ENCODE data around the gene EPC1. TPM values are rescaled to one million over a fixed set of nuclear protein-coding genes. Genes with fewer than 3 reads are reported as not detected.
"Not testable (repeated sequence)": the region's sequence is repeated elsewhere in the genome, so short reads cannot be mapped to it uniquely, and the experiment has no call there.

The EPC1 gene
- total RNA-seq, 1 experiment from 2014 or later: 36.6 TPM

GRCh38 chr10:32232378-32232777 is 114.6 kb downstream of the EPC1 start:
- Histone ChIP-seq H3K9me3 (0 out of 2 replicates have a peak, but pooled peaks cover 6% of the 10 kb centered on the region), H3K4me1 (no peaks in the 10 kb centered on the region; the same call in 1 of the 2 replicates), H3K27me3 (replicated peaks; ENCODE audit: control insufficient read depth, insufficient read depth, low read length) (no peaks in the 10 kb centered on the region), H3K36me3 (ENCODE audit: control insufficient read depth, insufficient read depth, low read length) (no peaks in the 10 kb centered on the region), H3K4me3 (ENCODE audit: low read depth, low read length) (no peak overlapping the region)
- DNase-seq: peak; percentile 56 to 64
- POLR2A ChIA-PET: no interaction called here
- Mint-ChIP-seq H3K27ac (ENCODE audit: unreplicated experiment) (no peak overlapping the region), H3K9me3 (ENCODE audit: unreplicated experiment) (peaks cover 16% of the 10 kb centered on the region), H3K27me3 (ENCODE audit: insufficient read depth, unreplicated experiment) (no peaks in the 10 kb centered on the region), H3K36me3 (ENCODE audit: insufficient read depth, unreplicated experiment) (no peaks in the 10 kb centered on the region), H3K4me1 (ENCODE audit: low read depth, unreplicated experiment) (no peaks in the 10 kb centered on the region), H3K4me3 (ENCODE audit: unreplicated experiment) (no peak overlapping the region)
- CTCF ChIA-PET: no interaction called here
- no TSS peak for BruUV-seq (replicated peaks)
- intact Hi-C loops (cut with micrococcal nuclease; ENCODE audit: unreplicated experiment): no loop called here
- no peak for TF ChIP-seq CTCF (IDR thresholded peaks at IDR 0.05; ENCODE audit: insufficient read depth in 1 of 2, low read depth in 1 of 2, low read length in 1 of 2, severe bottlenecking in 1 of 2, unreplicated experiment in 1 of 2)

GRCh38 chr10:32229788-32230187 is 117.2 kb downstream of the EPC1 start:
- H3K27me3 Mint-ChIP-seq (ENCODE audit: insufficient read depth, unreplicated experiment); BruUV-seq (replicated peaks); H3K36me3 Mint-ChIP-seq (ENCODE audit: insufficient read depth, unreplicated experiment); H3K4me1 ChIP-seq; DNase-seq; H3K4me3 ChIP-seq (ENCODE audit: low read depth, low read length); H3K9me3 ChIP-seq; H3K27ac Mint-ChIP-seq (ENCODE audit: unreplicated experiment); intact Hi-C loops (cut with micrococcal nuclease; ENCODE audit: unreplicated experiment); H3K36me3 ChIP-seq (ENCODE audit: control insufficient read depth, insufficient read depth, low read length); H3K4me1 Mint-ChIP-seq (ENCODE audit: low read depth, unreplicated experiment); POLR2A ChIA-PET; H3K27me3 ChIP-seq (replicated peaks; ENCODE audit: control insufficient read depth, insufficient read depth, low read length); H3K4me3 Mint-ChIP-seq (ENCODE audit: unreplicated experiment): not testable (repeated sequence)
- H3K9me3 Mint-ChIP-seq (ENCODE audit: unreplicated experiment): peaks cover 18% of the 10 kb centered on the region
- CTCF ChIA-PET: interaction anchor here (0.7 kb wide), 1 partner anchor 18 kb away, joined by 4 read pairs; no protein-coding TSS in a partner anchor

- H3K36me3 ChIP-seq (ENCODE audit: control insufficient read depth, insufficient read depth, low read length): no peaks in the 10 kb centered on the region
- intact Hi-C loops (cut with micrococcal nuclease; ENCODE audit: unreplicated experiment): no loop called here
- H3K4me1 ChIP-seq: no peaks in the 10 kb centered on the region; the same call in 1 of the 2 replicates
- H3K27me3 ChIP-seq (replicated peaks; ENCODE audit: control insufficient read depth, insufficient read depth, low read length): no peaks in the 10 kb centered on the region
- Mint-ChIP-seq H3K4me1 (ENCODE audit: low read depth, unreplicated experiment) (no peaks in the 10 kb centered on the region), H3K4me3 (ENCODE audit: unreplicated experiment) (no peak overlapping the region), H3K36me3 (ENCODE audit: insufficient read depth, unreplicated experiment) (peaks cover 2% of the 10 kb centered on the region), H3K27ac (ENCODE audit: unreplicated experiment) (no peak overlapping the region), H3K27me3 (ENCODE audit: insufficient read depth, unreplicated experiment) (no peaks in the 10 kb centered on the region), H3K9me3 (ENCODE audit: unreplicated experiment) (peaks cover 12% of the 10 kb centered on the region)
- H3K4me3 ChIP-seq (ENCODE audit: low read depth, low read length): no peak overlapping the region
- ChIA-PET CTCF (interaction anchor here (0.7 kb wide), 1 partner anchor 17 kb away, joined by 4 read pairs; no protein-coding TSS in a partner anchor), POLR2A (no interaction called here)
- TF ChIP-seq CTCF (IDR thresholded peaks at IDR 0.05; ENCODE audit: insufficient read depth in 1 of 2, low read depth in 1 of 2, low read length in 1 of 2, severe bottlenecking in 1 of 2, unreplicated experiment in 1 of 2): no peak
- BruUV-seq (replicated peaks): no TSS peak
- no peak for DNase-seq
- no peaks in the 10 kb centered on the region for H3K9me3 ChIP-seq
Measured at GRCh38 chr10:32229170-32229569, 117.8 kb downstream of the EPC1 start.

- H3K4me1 ChIP-seq: no peaks in the 10 kb centered on the region; the same call in 1 of the 2 replicates
- intact Hi-C loops (cut with micrococcal nuclease; ENCODE audit: unreplicated experiment): no loop called here
- BruUV-seq (replicated peaks): no TSS peak
- CTCF ChIA-PET: interaction anchor here (0.7 kb wide), 1 partner anchor 17 kb away, joined by 6 read pairs; no protein-coding TSS in a partner anchor
- POLR2A ChIA-PET: no interaction called here
- no peak overlapping the region for H3K4me3 ChIP-seq (ENCODE audit: low read depth, low read length)
- H3K36me3 ChIP-seq (ENCODE audit: control insufficient read depth, insufficient read depth, low read length): no peaks in the 10 kb centered on the region
- Mint-ChIP-seq H3K9me3 (ENCODE audit: unreplicated experiment) (peaks cover 14% of the 10 kb centered on the region), H3K36me3 (ENCODE audit: insufficient read depth, unreplicated experiment) (peaks cover 5% of the 10 kb centered on the region), H3K27me3 (ENCODE audit: insufficient read depth, unreplicated experiment) (no peaks in the 10 kb centered on the region), H3K4me3 (ENCODE audit: unreplicated experiment) (no peak overlapping the region), H3K27ac (ENCODE audit: unreplicated experiment) (no peak overlapping the region), H3K4me1 (ENCODE audit: low read depth, unreplicated experiment) (no peaks in the 10 kb centered on the region)
- peaks cover 5% of the 10 kb centered on the region; the same call in 1 of the 2 replicates for H3K9me3 ChIP-seq
- DNase-seq: no peak
- no peaks in the 10 kb centered on the region for H3K27me3 ChIP-seq (replicated peaks; ENCODE audit: control insufficient read depth, insufficient read depth, low read length)
- TF ChIP-seq CTCF (IDR thresholded peaks at IDR 0.05; ENCODE audit: insufficient read depth in 1 of 2, low read depth in 1 of 2, low read length in 1 of 2, severe bottlenecking in 1 of 2, unreplicated experiment in 1 of 2): no peak
Measured at GRCh38 chr10:32227802-32228201, 119.2 kb downstream of the EPC1 start.
